Measurements from ENCODE around the gene FECH.

GRCh38 chr18:57533006-57533867, 53.3 kb downstream of the FECH start:
- TF ChIP-seq CTCF (conservative IDR thresholded peaks at IDR 0.05): no peak
- no peak for TF ChIP-seq EZH2 (IDR thresholded peaks at IDR 0.05; ENCODE audit: low read depth)

Data from PC-9 (cell line).